B cell (primary cell): ENCODE data around the gene ZNF496. TPM values are rescaled to one million over a fixed set of nuclear protein-coding genes. Genes with fewer than 3 reads are reported as not detected.

Source experiments
- ATAC-seq: fragments of 200-7000 bp; cut with Tn5 transposase; one replicate; pipeline ENCODE4 v1.10.0; 2021; ENCODE audit warnings: low read depth, mild to moderate bottlenecking, moderate number of reproducible peaks, moderate library complexity
- CTCF ChIA-PET: fragments of 350-600 bp; sonication (Branson Sonifier 250); formaldehyde crosslinking; loops from one replicate; lab custom pipeline; 2021; ENCODE audit warnings: antibody characterized with exemption, inconsistent platforms; lab: Charles Lee
- POLR2A ChIA-PET: fragments of 350-600 bp; sonication (Branson Sonifier 250); formaldehyde crosslinking; loops from one replicate; lab custom pipeline; 2021; ENCODE audit warnings: antibody characterized with exemption; lab: Charles Lee
- DNase-seq: peaks from one replicate; pipeline ENCODE4 v3.0.0; 2013
- H2AFZ ChIP-seq: 2 replicates; pipeline ENCODE4 v1.6.1; 2012; ENCODE audit warnings: mild to moderate bottlenecking, low read depth, low read length; ENCODE audit not compliant: insufficient read depth, poor library complexity, severe bottlenecking
- H3K27ac ChIP-seq, 2 donors: 1 replicate in 1 of 2; 2 replicates in 1 of 2; pipeline ENCODE4 v1.5.1; 2012 to 2013; ENCODE audit warnings: low read length in 2 of 2, mild to moderate bottlenecking in 2 of 2, moderate library complexity in 1 of 2
- H3K27me3 ChIP-seq, 4 experiments: fragments of 200-600 bp in 1 of 4; sonication (generic) in 1 of 4; replicated peaks in 1 of 4; 1 replicate in 2 of 4; 2 replicates in 2 of 4; pipeline versions ENCODE4 v1.6.1 to v1.7.0; 2013 to 2016; ENCODE audit warnings: low read length in 3 of 4, mild to moderate bottlenecking in 2 of 4, mixed read lengths in 1 of 4, moderate library complexity in 1 of 4; ENCODE audit not compliant: insufficient read depth in 4 of 4, control insufficient read depth in 3 of 4; ENCODE audit errors: control extremely low read depth in 1 of 4
- H3K36me3 ChIP-seq, 2 experiments: replicated peaks in 1 of 2; 1 replicate in 1 of 2; 2 replicates in 1 of 2; pipeline versions ENCODE4 v1.6.1 to v1.7.1; 2013; ENCODE audit warnings: low read length in 1 of 2; ENCODE audit not compliant: insufficient read depth in 2 of 2, control insufficient read depth in 1 of 2; ENCODE audit errors: control extremely low read depth in 1 of 2, extremely low read depth in 1 of 2
- H3K4me1 ChIP-seq, 2 donors: fragments of 200-600 bp in 1 of 2; sonication (generic) in 1 of 2; 1 replicate in 1 of 2; 2 replicates in 1 of 2; pipeline versions ENCODE4 v1.5.1 to v1.6.1; 2013 to 2017; ENCODE audit warnings: low read length in 2 of 2; ENCODE audit not compliant: control insufficient read depth in 2 of 2, insufficient read depth in 2 of 2
- H3K4me2 ChIP-seq: replicated peaks from 2 replicates; pipeline ENCODE3; 2012; ENCODE audit warnings: mild to moderate bottlenecking, low read depth, low read length; ENCODE audit not compliant: poor library complexity, severe bottlenecking
- H3K4me3 ChIP-seq, 5 experiments: fragments of 200-600 bp in 1 of 5; sonication (generic) in 1 of 5; 1 replicate in 3 of 5; 2 replicates in 2 of 5; pipeline versions ENCODE4 v1.5.1 to v1.7.0; 2011 to 2016; ENCODE audit warnings: low read length in 4 of 5, mild to moderate bottlenecking in 4 of 5, low read depth in 2 of 5, control low read depth in 1 of 5, moderate library complexity in 1 of 5; ENCODE audit not compliant: insufficient read depth in 1 of 5; ENCODE audit errors: control extremely low read depth in 1 of 5, extremely low read depth in 1 of 5
- H3K79me2 ChIP-seq: fragments of 200-600 bp; sonication (generic); one replicate; pipeline ENCODE4 v1.6.0; 2016; ENCODE audit warnings: low read length; ENCODE audit not compliant: control insufficient read depth, insufficient read depth
- H3K9ac ChIP-seq: fragments of 200-600 bp; sonication (generic); 2 replicates; pipeline ENCODE4 v1.6.1; 2017; ENCODE audit warnings: mild to moderate bottlenecking, low read length, moderate library complexity
- H3K9me3 ChIP-seq, 3 donors: one replicate each; pipeline versions ENCODE4 v1.6.1 to v1.7.1; 2013; ENCODE audit warnings: low read length in 2 of 3; ENCODE audit not compliant: control insufficient read depth in 2 of 3, insufficient read depth in 1 of 3; ENCODE audit errors: control extremely low read depth in 1 of 3
- H4K20me1 ChIP-seq: 2 replicates; pipeline ENCODE4 v1.6.0; 2012; ENCODE audit warnings: mild to moderate bottlenecking, low read length; ENCODE audit not compliant: insufficient read depth, control insufficient read depth, poor library complexity, severe bottlenecking
- H3K27ac Mint-ChIP-seq: one replicate; pipeline ENCODE4 v1.8.0; 2021; ENCODE audit warnings: mixed read lengths
- H3K27me3 Mint-ChIP-seq: one replicate; pipeline ENCODE4 v1.8.0; 2021; ENCODE audit warnings: mixed read lengths
- H3K4me1 Mint-ChIP-seq: one replicate; pipeline ENCODE4 v1.8.0; 2021; ENCODE audit warnings: mixed read lengths
- H3K4me3 Mint-ChIP-seq: one replicate; pipeline ENCODE4 v1.8.0; 2021; ENCODE audit warnings: mixed read lengths
- H3K9me3 Mint-ChIP-seq: one replicate; pipeline ENCODE4 v1.8.0; 2022; ENCODE audit warnings: mixed read lengths; ENCODE audit not compliant: insufficient read depth
- CTCF ChIP-seq: fragments of 200-600 bp; IDR thresholded peaks from one replicate; pipeline ENCODE4 v1.8.0; 2022; ENCODE audit warnings: antibody characterized with exemption, mild to moderate bottlenecking
- EZH2 ChIP-seq: IDR thresholded peaks from 2 replicates; pipeline ENCODE4 v1.6.1; 2012; ENCODE audit warnings: borderline replicate concordance, low read depth, mild to moderate bottlenecking, moderate library complexity, low read length; ENCODE audit not compliant: insufficient read depth, poor library complexity, severe bottlenecking
- WGBS: methylation state at CpG from one replicate; pipeline ENCODE4 v1.1.5; 2013; ENCODE audit warnings: missing lambda C conversion rate; ENCODE audit not compliant: insufficient coverage; 5-methylcytosine and 5-hydroxymethylcytosine counted together
- intact Hi-C: fragments of 100-400 bp; cut with micrococcal nuclease; formaldehyde crosslinking; loops from one replicate; pipeline ENCODE4 v1.10.0; 2022
- polyA plus RNA-seq: library from polyadenylated mRNA; depleted of rRNA; stranded (reverse); fragments of >200 nt; gene quantifications from 2 replicates; pipeline ENCODE4 v1.2.3, GENCODE V29; 2012
- total RNA-seq, 2 donors: library from RNA; stranded (reverse); fragments of 120-200 nt in 1 of 2; gene quantifications; 1 replicate in 1 of 2; 2 replicates in 1 of 2; pipeline versions ENCODE4 v1.2.3 to v1.2.4, GENCODE V29; 2013 to 2022

The ZNF496 gene
- total and polyA plus RNA-seq, 2 donors (not counting 1 experiment from before 2014, with no cell fraction given): 9.9 to 22.6 TPM

GRCh38 chr1:247324204-247324787 is 7.4 kb downstream of the ZNF496 start:
- WGBS: no CpG with 5 or more reads among the region's 1 CpG
- Histone ChIP-seq H3K36me3 (peaks cover 4 to 17% of the 10 kb centered on the region in 2 experiments), H3K79me2 (no peaks in the 10 kb centered on the region), H3K27ac (no peak overlapping the region), H3K9me3 (no peaks in the 10 kb centered on the region), H3K4me2 (no peak overlapping the region), H3K27me3 (no peaks in the 10 kb centered on the region), H4K20me1 (no peaks in the 10 kb centered on the region), H3K9ac (no peak overlapping the region), H3K4me3 (no peak overlapping the region), H3K4me1 (peaks cover 0 to 3% of the 10 kb centered on the region in 2 donors), H2AFZ (no peak overlapping the region)
- ChIA-PET CTCF (interaction anchor here (1.3 kb wide), 1 partner anchor 48 kb away, joined by 4 read pairs; no protein-coding TSS in a partner anchor), POLR2A (interaction anchor here (0.5 kb wide), 1 partner anchor 415 kb away, joined by 3 read pairs; no protein-coding TSS in a partner anchor)
- no peaks in the 10 kb centered on the region for H3K9me3 Mint-ChIP-seq
- H3K27me3 Mint-ChIP-seq: no peaks in the 10 kb centered on the region
- TF ChIP-seq EZH2: no peak
- no peak for TF ChIP-seq CTCF
- no peak overlapping the region for H3K27ac Mint-ChIP-seq
- H3K4me3 Mint-ChIP-seq: no peak overlapping the region
- DNase-seq (no peak), ATAC-seq (no peak)
- intact Hi-C loops: no loop called here
- peaks cover 7% of the 10 kb centered on the region for H3K4me1 Mint-ChIP-seq

GRCh38 chr1:247322849-247323586 is 8.6 kb downstream of the ZNF496 start:
- intact Hi-C loops: no loop called here
- Mint-ChIP-seq H3K4me1 (peaks cover 11% of the 10 kb centered on the region), H3K27me3 (no peaks in the 10 kb centered on the region), H3K27ac (no peak overlapping the region), H3K4me3 (no peak overlapping the region), H3K9me3 (no peaks in the 10 kb centered on the region)
- POLR2A ChIA-PET: no interaction called here
- Histone ChIP-seq H3K27me3 (no peaks in the 10 kb centered on the region), H4K20me1 (no peaks in the 10 kb centered on the region), H3K4me2 (no peak overlapping the region), H3K27ac (no peak overlapping the region), H3K9ac (no peak overlapping the region), H3K36me3 (peaks cover 4 to 7% of the 10 kb centered on the region in 2 experiments), H3K9me3 (no peaks in the 10 kb centered on the region), H3K4me1 (peaks cover 0 to 9% of the 10 kb centered on the region in 2 donors), H3K4me3 (no peak overlapping the region), H2AFZ (peak overlapping the region; percentile 33), H3K79me2 (no peaks in the 10 kb centered on the region)
- TF ChIP-seq EZH2: no peak
- no peak for TF ChIP-seq CTCF
- DNase-seq (no peak), ATAC-seq (no peak)
- 44% methylated on average over 9 of the region's 12 CpGs for WGBS
- CTCF ChIA-PET: no interaction called here
